Mammary microvascular endothelial cell (primary cell): Measurements from ENCODE around the gene WDR74. TPM values are rescaled to one million over a fixed set of nuclear protein-coding genes. Genes with fewer than 3 reads are reported as not detected.

Experiments used
- total RNA-seq: library from RNA; depleted of rRNA; stranded (reverse); fragments of >200 nt; gene quantifications from 2 replicates; pipeline ENCODE4 v1.2.3, GENCODE V29; 2015

The WDR74 gene
- 58.9 and 62.4 TPM in 2 replicates for total RNA-seq

DNA sequence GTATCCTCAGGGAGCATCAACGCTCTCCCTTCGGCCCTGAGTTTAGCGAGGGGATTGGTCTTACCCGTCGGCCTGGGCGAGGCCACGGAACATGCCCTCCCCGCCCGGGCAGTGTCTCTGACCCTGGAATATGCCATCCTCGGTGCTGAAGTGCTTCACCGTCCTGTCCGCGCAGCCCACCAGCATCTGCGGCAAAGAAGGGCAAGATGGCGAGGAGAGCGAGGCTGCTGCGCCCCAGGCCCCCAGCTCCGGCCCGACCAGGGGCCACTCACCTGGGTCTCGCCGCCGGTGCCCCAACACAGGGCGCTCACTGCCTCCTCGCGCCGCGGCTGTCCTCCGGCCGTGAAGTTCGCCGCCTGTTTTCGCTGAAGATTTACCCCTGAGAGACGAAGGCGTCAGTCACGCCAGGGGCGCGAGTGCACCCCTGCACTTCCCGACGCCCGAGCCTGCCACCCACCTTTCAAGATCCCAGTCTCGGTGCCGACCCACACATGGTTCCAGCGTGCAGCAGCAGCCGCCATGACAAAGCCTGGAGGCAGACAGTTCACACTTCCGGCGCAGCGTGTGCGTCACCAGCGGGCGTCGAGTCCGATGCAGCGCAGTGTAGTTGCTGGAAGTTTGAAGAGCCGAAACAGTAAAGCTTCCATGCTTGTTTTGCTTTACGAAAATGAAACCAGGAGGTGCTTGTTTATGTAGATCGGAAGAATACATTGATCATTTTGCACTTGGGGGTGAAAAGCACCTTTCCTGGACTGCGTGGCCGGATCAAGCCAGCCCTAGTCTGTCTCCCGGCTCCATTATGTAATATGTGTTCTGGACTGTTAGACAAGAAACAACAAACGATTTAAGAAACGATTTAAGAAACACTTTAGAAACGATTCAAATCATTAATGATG, at the start of gene WDR74:
Gene WDR74, minus strand, starts transcription at position 541 of the 896 bp plus-strand sequence. Its CDS starts 20 bp downstream, at position 521.

DNA sequence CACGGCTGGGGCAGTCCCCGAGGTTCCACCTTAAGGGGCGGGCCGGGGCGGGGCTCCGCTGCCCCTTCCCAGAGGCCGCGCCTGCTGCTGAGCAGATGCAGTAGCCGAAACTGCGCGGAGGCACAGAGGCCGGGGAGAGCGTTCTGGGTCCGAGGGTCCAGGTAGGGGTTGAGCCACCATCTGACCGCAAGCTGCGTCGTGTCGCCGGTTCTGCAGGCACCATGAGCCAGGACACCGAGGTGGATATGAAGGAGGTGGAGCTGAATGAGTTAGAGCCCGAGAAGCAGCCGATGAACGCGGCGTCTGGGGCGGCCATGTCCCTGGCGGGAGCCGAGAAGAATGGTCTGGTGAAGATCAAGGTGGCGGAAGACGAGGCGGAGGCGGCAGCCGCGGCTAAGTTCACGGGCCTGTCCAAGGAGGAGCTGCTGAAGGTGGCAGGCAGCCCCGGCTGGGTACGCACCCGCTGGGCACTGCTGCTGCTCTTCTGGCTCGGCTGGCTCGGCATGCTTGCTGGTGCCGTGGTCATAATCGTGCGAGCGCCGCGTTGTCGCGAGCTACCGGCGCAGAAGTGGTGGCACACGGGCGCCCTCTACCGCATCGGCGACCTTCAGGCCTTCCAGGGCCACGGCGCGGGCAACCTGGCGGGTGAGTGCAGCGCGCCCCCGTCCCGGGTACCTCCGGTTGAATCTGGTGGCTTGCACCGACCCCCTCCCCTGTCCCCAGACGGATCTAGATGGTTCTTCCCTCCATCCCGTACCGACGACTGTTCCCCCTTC, 41.6 kb upstream of the WDR74 start, which contains the start of gene SLC3A2:
Gene SLC3A2, plus strand, starts transcription at position 94 of the 776 bp plus-strand sequence. Its CDS starts 128 bp downstream, at position 222.

DNA sequence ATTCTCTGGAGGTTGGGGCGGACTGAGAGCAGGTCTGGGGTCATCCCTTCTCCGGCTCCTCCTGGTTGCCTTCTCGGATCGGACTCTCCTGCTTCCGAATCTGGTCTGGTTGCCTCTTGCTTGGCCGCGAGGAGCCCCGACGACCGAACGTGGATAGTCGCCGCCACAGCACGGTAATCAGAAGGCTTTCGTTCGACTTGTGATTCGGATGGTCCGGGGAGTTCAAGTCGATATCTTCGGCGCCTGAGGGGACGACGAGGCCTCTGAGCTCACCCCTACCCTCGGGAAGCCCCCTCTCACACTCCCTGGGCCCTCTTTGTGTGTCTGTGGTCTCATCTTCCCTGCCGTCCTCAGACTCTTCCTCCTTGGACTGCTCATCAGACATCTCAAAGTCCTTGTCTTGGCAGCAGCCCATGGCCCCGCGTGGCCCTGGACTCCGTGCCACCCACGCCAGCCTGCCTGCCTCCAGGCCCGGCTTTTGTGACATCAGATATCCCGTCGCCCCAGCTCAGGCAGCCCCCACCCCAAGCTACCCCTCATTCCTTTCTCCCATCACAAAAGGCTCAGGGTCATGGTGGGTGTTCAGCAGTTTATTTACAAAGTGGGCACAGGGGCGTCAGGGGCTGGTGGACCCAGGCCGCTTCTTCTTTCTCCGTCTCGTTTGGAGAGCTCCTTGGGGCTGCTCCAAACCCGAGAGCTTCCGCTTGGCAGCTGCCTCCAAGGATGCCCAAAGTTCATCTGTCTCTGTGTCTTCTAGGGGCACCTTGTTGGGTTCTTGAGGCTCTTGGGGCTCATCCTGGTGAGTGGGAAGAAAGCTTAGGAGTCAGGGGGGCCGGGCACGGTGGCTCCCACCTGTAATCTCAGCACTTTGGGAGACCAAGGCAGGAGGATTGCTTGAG, 6.8 kb downstream of the WDR74 start, which contains the start of gene TEX54:
Gene TEX54, minus strand, starts transcription at position 506 of the 899 bp plus-strand sequence.

DNA sequence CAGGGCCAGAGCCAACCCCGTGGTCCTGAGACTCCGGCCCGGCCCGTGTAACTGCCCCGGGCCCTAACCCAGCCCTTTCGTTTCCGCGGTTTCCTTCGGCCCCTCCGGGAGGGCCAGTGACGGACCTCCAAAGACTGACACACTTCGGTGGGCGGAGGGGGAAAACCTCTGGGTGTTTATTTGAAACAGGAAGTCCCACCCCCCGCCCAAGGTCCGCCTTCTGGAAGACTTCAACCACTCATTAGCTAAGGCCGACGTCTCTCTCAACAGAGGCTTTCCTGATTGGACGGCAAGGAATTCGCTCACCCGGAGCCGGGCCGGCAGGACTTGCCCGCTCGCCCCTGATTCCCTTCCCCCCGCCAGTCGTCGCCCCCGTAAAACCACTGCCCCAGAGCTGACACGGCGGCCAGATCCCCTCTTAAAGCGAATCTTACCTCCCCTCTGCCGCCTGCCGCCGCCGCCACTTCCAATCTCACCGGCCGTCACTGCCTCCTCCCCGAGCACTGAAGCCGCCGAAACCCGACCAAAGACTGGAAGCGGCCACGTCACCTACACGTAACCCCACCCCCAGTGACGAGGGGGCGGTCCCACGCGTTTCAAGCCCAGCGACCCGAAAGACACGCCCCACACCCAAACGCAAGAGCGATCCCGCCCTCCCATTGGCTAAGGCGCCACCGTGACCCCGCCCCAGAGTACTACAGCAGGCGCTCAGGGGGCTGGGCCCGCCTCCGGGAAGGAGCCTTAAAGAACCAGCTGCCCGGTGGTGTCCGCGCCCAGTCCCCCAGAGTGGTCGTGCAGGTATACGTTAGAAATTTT, 7.7 kb downstream of the WDR74 start, which contains the start of gene STX5:
Gene STX5, minus strand, starts transcription at position 532 of the 816 bp plus-strand sequence. CDS start 808 bp downstream, outside the sequence.

DNA sequence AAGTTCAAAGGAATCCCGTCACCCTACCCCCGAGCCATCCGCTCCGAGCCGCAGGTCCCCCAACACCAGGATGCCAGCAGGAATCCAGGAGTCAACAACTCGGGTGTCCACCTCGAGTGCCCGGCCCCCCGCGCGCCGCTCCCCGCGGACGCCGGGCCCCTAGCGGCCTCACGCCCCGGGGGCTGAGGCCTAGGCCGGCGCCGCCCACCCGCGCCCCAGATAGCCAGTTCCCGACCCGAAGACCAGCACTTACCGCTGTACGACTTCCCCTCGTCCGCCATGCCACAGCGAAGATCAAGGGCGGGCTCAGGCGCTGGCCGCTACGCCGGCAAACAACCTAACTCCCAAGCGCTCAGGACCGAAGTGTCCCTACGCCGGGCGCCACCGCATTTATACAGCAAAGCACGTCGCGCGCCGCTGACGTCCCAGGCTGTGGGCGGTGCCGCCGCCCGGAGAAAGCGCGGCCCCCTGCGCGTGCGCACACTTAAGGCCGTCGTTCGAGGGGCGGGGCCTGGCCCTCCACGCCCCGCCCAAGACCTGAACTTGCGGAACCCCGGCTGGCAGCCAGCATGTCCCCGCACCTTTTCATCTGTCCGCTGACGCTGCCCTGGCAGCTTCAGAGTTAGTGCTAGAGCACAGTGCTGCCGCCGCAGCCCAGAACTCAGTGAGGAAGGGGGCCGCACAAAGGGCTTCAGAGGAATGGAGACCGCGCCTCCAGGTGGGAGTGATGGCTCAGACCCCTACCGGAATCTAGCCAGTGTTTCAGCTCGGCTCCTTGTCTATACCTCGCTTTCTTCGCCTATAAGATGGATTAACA, 34.1 kb downstream of the WDR74 start, which contains the start of gene NXF1:
Gene NXF1, minus strand, starts transcription at position 365 of the 817 bp plus-strand sequence. Its CDS starts 84 bp downstream, at position 281.

DNA sequence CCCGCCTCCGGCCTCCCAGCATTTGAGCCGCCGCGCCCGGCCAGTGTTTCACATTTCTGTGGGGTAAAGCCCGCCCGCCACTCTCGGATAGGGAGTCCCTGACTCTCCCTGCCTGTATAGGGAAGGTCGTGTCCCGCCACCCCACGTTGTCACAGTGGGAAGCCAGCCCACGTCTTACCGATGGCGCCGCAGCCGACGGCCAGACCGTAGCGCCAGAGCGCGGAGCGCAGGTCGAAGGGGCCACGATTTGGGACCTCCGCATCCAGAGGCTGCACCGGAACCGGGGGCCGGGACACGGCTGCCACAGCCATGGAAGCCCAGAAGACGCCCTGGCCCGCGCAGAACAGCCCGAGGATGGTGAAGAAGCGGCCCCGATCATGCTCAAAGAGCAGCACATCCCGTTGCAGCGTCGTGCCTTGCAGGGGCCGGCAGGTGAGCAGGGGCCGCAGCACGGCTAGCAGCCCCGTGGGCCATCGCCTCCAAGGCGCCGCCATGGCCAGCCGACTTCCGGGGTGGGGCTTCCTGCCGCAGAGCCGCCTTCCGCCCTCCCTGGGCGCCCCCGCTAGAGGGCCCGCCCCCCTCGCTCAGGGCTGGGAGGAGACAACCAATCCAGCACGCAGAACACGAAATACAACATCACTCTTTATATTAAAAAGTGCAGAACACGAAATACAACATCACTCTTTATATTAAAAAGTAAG, 47.7 kb downstream of the WDR74 start, which contains the start of gene TMEM223:
Gene TMEM223, minus strand, starts transcription at position 506 of the 701 bp plus-strand sequence. Its CDS starts 12 bp downstream, at position 494.

DNA sequence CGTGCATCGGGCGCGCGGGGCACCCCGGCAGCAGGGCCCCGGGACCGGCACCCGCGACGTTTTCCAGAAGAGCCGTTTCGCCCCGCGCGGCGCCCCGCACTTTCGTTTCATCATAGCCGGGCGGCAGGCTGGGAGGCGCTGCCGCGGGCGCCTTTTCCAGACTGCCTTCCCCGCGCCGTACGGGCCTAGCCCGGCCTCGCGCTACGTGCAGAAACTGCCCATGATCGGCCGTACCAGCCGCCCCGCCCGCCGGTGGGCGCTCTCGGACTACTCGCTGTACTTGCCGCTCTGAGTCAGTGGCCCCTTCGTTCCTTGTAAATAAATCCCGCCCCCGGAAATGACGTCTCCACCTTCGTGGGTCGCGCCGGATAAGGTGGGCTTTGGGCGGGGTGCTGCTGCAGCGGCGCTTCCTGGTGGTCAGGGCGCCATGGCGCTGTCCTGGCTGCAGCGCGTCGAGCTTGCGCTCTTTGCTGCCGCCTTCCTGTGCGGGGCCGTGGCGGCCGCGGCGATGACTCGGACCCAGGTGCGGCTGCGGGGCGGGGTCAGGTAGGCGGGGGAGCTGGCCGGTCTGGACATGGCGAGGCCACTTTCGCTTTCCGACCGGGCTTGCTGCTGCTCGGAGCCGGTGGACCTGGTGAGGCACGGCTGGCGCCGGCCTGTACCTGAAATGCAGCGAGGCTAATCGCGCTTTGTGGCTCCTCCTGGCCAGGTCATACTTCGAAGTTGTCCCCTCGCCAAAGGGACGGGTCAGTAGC, 52.2 kb downstream of the WDR74 start, which contains the start of gene TMEM179B:
Gene TMEM179B, plus strand, starts transcription at position 398 of the 755 bp plus-strand sequence. Its CDS starts 30 bp downstream, at position 428.

Other genes with a start within 250 kb of the WDR74 start
- gene TUT1, start 248.1 kb downstream of the WDR74 start, total RNA-seq, result 12.6 and 15.8 TPM in 2 replicates
- gene MTA2, start 237.7 kb downstream of the WDR74 start, total RNA-seq, result 155 and 164 TPM in 2 replicates
- gene EML3, start 226.8 kb downstream of the WDR74 start, total RNA-seq, result 28.5 and 30.8 TPM in 2 replicates
- gene ROM1, start 226.3 kb downstream of the WDR74 start, total RNA-seq, result 1.3 and 7.3 TPM in 2 replicates
- 26.6 and 34.2 TPM in 2 replicates for gene B3GAT3, start 217.6 kb downstream of the WDR74 start, total RNA-seq
- gene GANAB, start 193.0 kb downstream of the WDR74 start, total RNA-seq, result 220 and 258 TPM in 2 replicates
- gene INTS5, start 186.3 kb downstream of the WDR74 start, total RNA-seq, result 28.9 and 31.1 TPM in 2 replicates
- 72.4 TPM in 2 replicates for gene C11orf98, start 174.4 kb downstream of the WDR74 start, total RNA-seq
- gene CSKMT, start 174.3 kb downstream of the WDR74 start, total RNA-seq, result 3.5 and 3.8 TPM in 2 replicates
- 11.8 and 15.9 TPM in 2 replicates for gene UQCC3, start 167.9 kb downstream of the WDR74 start, total RNA-seq
- gene LBHD1, start 167.3 kb downstream of the WDR74 start, total RNA-seq, result 2.2 and 2.8 TPM in 2 replicates
- 110 and 132 TPM in 2 replicates for gene UBXN1, start 160.5 kb downstream of the WDR74 start, total RNA-seq
- gene LRRN4CL, start 150.1 kb downstream of the WDR74 start, total RNA-seq, result 0.05 TPM in 1 of 2 replicates, not detected in the other
- 28.1 and 37.9 TPM in 2 replicates for gene BSCL2, start 132.2 kb downstream of the WDR74 start, total RNA-seq
- not detected in 2 replicates for gene GNG3, start 131.9 kb downstream of the WDR74 start, total RNA-seq
- gene HNRNPUL2, start 112.1 kb downstream of the WDR74 start, total RNA-seq, result 8.7 and 10.3 TPM in 2 replicates
- 28.2 and 32.2 TPM in 2 replicates for gene TTC9C, start 111.1 kb downstream of the WDR74 start, total RNA-seq
- 8.0 and 14.2 TPM in 2 replicates for gene ZBTB3, start 85.4 kb downstream of the WDR74 start, total RNA-seq
- gene POLR2G, start 78.0 kb downstream of the WDR74 start, total RNA-seq, result 78.9 and 90.7 TPM in 2 replicates
- gene TAF6L, start 68.2 kb downstream of the WDR74 start, total RNA-seq, result 23.3 and 24.0 TPM in 2 replicates
- gene TMEM179B, start 52.2 kb downstream of the WDR74 start, total RNA-seq, result 63.6 and 66.8 TPM in 2 replicates
- gene TMEM223, start 47.6 kb downstream of the WDR74 start, total RNA-seq, result 25.3 and 27.1 TPM in 2 replicates
- gene NXF1, start 34.1 kb downstream of the WDR74 start, total RNA-seq, result 36.0 and 45.9 TPM in 2 replicates
- 26.4 and 28.9 TPM in 2 replicates for gene STX5, start 7.5 kb downstream of the WDR74 start, total RNA-seq
- not detected in 2 replicates for gene TEX54, start 6.7 kb downstream of the WDR74 start, total RNA-seq
- 156 and 171 TPM in 2 replicates for gene SLC3A2, start 41.3 kb upstream of the WDR74 start, total RNA-seq
- 0.07 TPM in 1 of 2 replicates, not detected in the other for gene CHRM1, start 81.8 kb upstream of the WDR74 start, total RNA-seq
- gene SLC22A6, start 145.4 kb upstream of the WDR74 start, total RNA-seq, result not detected in 2 replicates
- not detected in 2 replicates for gene SLC22A8, start 176.3 kb upstream of the WDR74 start, total RNA-seq